HepG2 (cell line): ENCODE results near the gene ACAP3. TPM values are rescaled to one million over a fixed set of nuclear protein-coding genes. Genes with fewer than 3 reads are reported as not detected.

Experiments used
- ATAC-seq: fragments of 200-7000 bp; cut with Tn5 transposase; 3 replicates; pipeline ENCODE4 v1.9.1; 2020; ENCODE audit warnings: mild to moderate bottlenecking, moderate library complexity
- BruUV-seq: library from RNA; stranded (reverse); fragments of 400-500 nt; replicated peaks from 2 replicates; lab custom pipeline; 2021; lab: Mats Ljungman, UMichigan
- CTCF ChIA-PET: fragments of 300-600 bp; formaldehyde crosslinking; extraction: SDS; loops from one replicate; lab custom pipeline; 2021; ENCODE audit warnings: low total read pairs, inconsistent platforms, low intra/inter-chr PET ratio; lab: Yijun Ruan, JAX
- POLR2A ChIA-PET: fragments of 350-600 bp; sonication (Branson Sonifier 250); formaldehyde crosslinking; loops from one replicate; lab custom pipeline; 2020; ENCODE audit warnings: antibody characterized with exemption, inconsistent platforms; lab: Yijun Ruan, JAX
- DNase-seq: peaks from one replicate; pipeline ENCODE4 v3.0.0-alpha.2; 2015; ENCODE audit warnings: low spot score
- FAIRE-seq: peaks from 3 replicates; lab custom pipeline; 2011; peaks lifted over from hg19 to GRCh38; lab: Jason Lieb, UNC
- H2AFZ ChIP-seq: one replicate; pipeline ENCODE4 v1.6.1; 2011; ENCODE audit warnings: low read length, inconsistent platforms
- H3K27ac ChIP-seq: fragments of 300-600 bp; 3 replicates; pipeline ENCODE4 v1.8.0; 2011; ENCODE audit warnings: mixed run types, mild to moderate bottlenecking, mixed read lengths, low read length, inconsistent platforms; ENCODE audit not compliant: insufficient read depth; ENCODE audit errors: extremely low read length
- H3K27me3 ChIP-seq, 2 experiments: fragments of 200-600 bp in 1 of 2; 2 replicates in 1 of 2; 3 replicates in 1 of 2; pipeline versions ENCODE4 v1.6.0 to v1.8.0; 2011; ENCODE audit warnings: low read length in 2 of 2, mild to moderate bottlenecking in 2 of 2, moderate library complexity in 2 of 2, inconsistent platforms in 1 of 2; ENCODE audit not compliant: insufficient read depth in 2 of 2, control insufficient read depth in 1 of 2
- H3K36me3 ChIP-seq, 2 experiments: fragments of 200-600 bp in 1 of 2; replicated peaks in 1 of 2; 2 replicates in 1 of 2; 3 replicates in 1 of 2; pipeline versions ENCODE4 v1.5.1 to v1.8.0; 2011; ENCODE audit warnings: low read length in 2 of 2, inconsistent platforms in 1 of 2; ENCODE audit not compliant: insufficient read depth in 2 of 2, control insufficient read depth in 1 of 2
- H3K4me1 ChIP-seq: 2 replicates; pipeline ENCODE4 v1.5.1; 2012; ENCODE audit warnings: low read length, inconsistent platforms; ENCODE audit not compliant: insufficient read depth
- H3K4me2 ChIP-seq: 2 replicates; pipeline ENCODE4 v1.6.0; 2011; ENCODE audit warnings: low read depth, low read length, inconsistent platforms
- H3K4me3 ChIP-seq, 3 experiments: fragments of 200-600 bp in 1 of 3; sonication (generic), shearing (Covaris generic) in 1 of 3; replicated peaks in 1 of 3; 2 replicates each; pipeline ENCODE4 v1.5.1; 2011 to 2016; ENCODE audit warnings: low read length in 3 of 3, inconsistent platforms in 2 of 3, low read depth in 2 of 3, mild to moderate bottlenecking in 2 of 3, control low read depth in 1 of 3, mixed read lengths in 1 of 3; ENCODE audit not compliant: insufficient read depth in 1 of 3
- H3K79me2 ChIP-seq: one replicate; pipeline ENCODE4 v1.6.1; 2011; ENCODE audit warnings: low read length, inconsistent platforms; ENCODE audit not compliant: insufficient read depth
- H3K9ac ChIP-seq: 2 replicates; pipeline ENCODE4 v1.6.0; 2011; ENCODE audit warnings: mild to moderate bottlenecking, low read depth, low read length, inconsistent platforms; ENCODE audit not compliant: insufficient read depth
- H3K9me3 ChIP-seq: 2 replicates; pipeline ENCODE4 v1.5.1; 2012; ENCODE audit warnings: mild to moderate bottlenecking, low read length
- H4K20me1 ChIP-seq: 2 replicates; pipeline ENCODE4 v1.6.0; 2011; ENCODE audit warnings: inconsistent platforms, mild to moderate bottlenecking, low read length, moderate library complexity; ENCODE audit not compliant: insufficient read depth
- HNRNPLL ChIP-seq: fragments of 200-400 bp; formaldehyde crosslinking; IDR thresholded peaks from 2 replicates; pipeline ENCODE4 v1.6.1; 2017; ENCODE audit warnings: mild to moderate bottlenecking, low read depth, low read length; ENCODE audit not compliant: poor library complexity, severe bottlenecking
- HOXA3 ChIP-seq: sonication (generic); formaldehyde crosslinking; IDR thresholded peaks from 2 replicates; pipeline ENCODE4 v1.5.0; 2020; ENCODE audit warnings: missing genetic modification reagents
- PAX8 ChIP-seq: sonication (generic); formaldehyde crosslinking; IDR thresholded peaks from 2 replicates; pipeline ENCODE4 v1.8.0; 2022; ENCODE audit warnings: mild to moderate bottlenecking, missing genetic modification reagents, borderline replicate concordance
- RARG ChIP-seq: sonication (generic); formaldehyde crosslinking; IDR thresholded peaks from 2 replicates; pipeline ENCODE4 v1.4.0; 2020; ENCODE audit warnings: low read depth, mild to moderate bottlenecking, missing genetic modification reagents
- ZBTB33 ChIP-seq: sonication (generic); formaldehyde crosslinking; IDR thresholded peaks from 2 replicates; pipeline ENCODE4 v1.4.0; 2020; ENCODE audit warnings: missing genetic modification reagents
- ZBTB38 ChIP-seq: sonication (generic); formaldehyde crosslinking; IDR thresholded peaks from 2 replicates; pipeline ENCODE4 v1.5.1; 2020; ENCODE audit warnings: mild to moderate bottlenecking, missing genetic modification reagents
- ZNF263 ChIP-seq: sonication (generic); formaldehyde crosslinking; IDR thresholded peaks from 2 replicates; pipeline ENCODE4 v1.4.0; 2020; ENCODE audit warnings: missing genetic modification reagents
- ZNF501 ChIP-seq: sonication (generic); formaldehyde crosslinking; IDR thresholded peaks from 2 replicates; pipeline ENCODE4 v1.5.1; 2020; ENCODE audit warnings: mild to moderate bottlenecking, moderate library complexity, missing genetic modification reagents
- ZNF687 ChIP-seq: sonication (generic); formaldehyde crosslinking; IDR thresholded peaks from 2 replicates; pipeline ENCODE4 v1.5.1; 2020; ENCODE audit warnings: mild to moderate bottlenecking, missing genetic modification reagents, moderate library complexity
- WGBS: methylation state at CpG from one replicate; pipeline ENCODE4 v1.1.6; 2017; ENCODE audit warnings: low lambda C conversion rate; 5-methylcytosine and 5-hydroxymethylcytosine counted together
- in situ Hi-C: cut with HindIII; loops from 2 replicates; pipeline ENCODE4 v1.10.0; 2017; ENCODE audit warnings: low pct_unique_long_range_greater_than_20kb; ENCODE audit not compliant: extremely low pct_ligation_motif_present
- intact Hi-C: fragments of 100-400 bp; cut with micrococcal nuclease; formaldehyde crosslinking; loops from one replicate; pipeline ENCODE4 v1.10.0; 2022; ENCODE audit not compliant: unreplicated experiment
- polyA plus RNA-seq, 8 experiments: library from polyadenylated mRNA; depleted of rRNA in 3 of 8; stranded (reverse) in 7 of 8; unstranded in 1 of 8; fragments of >200 nt; fragmentation: Illumina TruSeq in 4 of 8; extraction: Trizol in 4 of 8; gene quantifications; 2 replicates each; pipeline versions ENCODE4 v1.2.1 to v1.2.3, GENCODE V29; 2011 to 2016; ENCODE audit warnings: low read depth in 4 of 8, missing spikeins in 1 of 8, mixed read lengths in 1 of 8; ENCODE audit not compliant: insufficient read depth in 1 of 8
- total RNA-seq, 5 experiments: library from RNA; depleted of rRNA; stranded (reverse); fragments of >200 nt; fragmentation: Illumina TruSeq; extraction: Trizol; gene quantifications; 2 replicates each; pipeline ENCODE4 v1.2.3, GENCODE V29; 2016; ENCODE audit warnings: low read depth in 1 of 5
- TF ChIP-seq, protein P1 (sequence below): sonication (generic); formaldehyde crosslinking; IDR thresholded peaks from 2 replicates; pipeline ENCODE4 v1.4.0; 2020; ENCODE audit warnings: missing genetic modification reagents

The ACAP3 gene
- total and polyA plus RNA-seq, 2 of the 13 experiments (the other 11 are each of a cell fraction or from before 2014, with no cell fraction given), result 29.4 to 50.8 TPM

DNA sequence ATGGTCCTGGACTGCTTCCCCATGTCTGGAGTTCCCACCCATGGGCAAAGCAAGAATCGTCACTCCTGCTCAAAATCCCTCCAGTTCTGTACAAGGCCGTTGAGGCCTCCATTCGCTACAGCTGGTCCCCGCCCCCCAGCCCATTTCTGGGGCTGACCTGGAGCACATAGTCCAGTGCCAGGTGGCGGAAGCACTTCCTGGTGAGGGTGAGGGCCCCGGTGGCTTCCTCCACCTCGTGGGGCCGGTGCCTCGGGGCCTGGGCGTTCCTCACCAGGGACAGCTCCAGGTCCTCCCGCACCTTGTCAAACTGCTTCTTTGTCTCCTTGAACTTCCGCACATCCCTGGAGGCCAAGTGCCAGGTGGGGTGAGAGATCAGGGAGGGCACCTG is 7.4 kb downstream of the ACAP3 start:
- TF ChIP-seq ZNF501 (CRISPR knock-in tag) (no peak), ZBTB33 (0 out of 2 replicates have a peak, but pooled peaks have one; percentile 5), ZNF687 (CRISPR knock-in tag) (peak; percentile 34; the same call in 1 of the 2 replicates), HNRNPLL (peak; percentile 9), ZNF263 (CRISPR knock-in tag) (peak; percentile 44; the same call in 1 of the 2 replicates), HOXA3 (0 out of 2 replicates have a peak, but pooled peaks have one; percentile 1), RARG (CRISPR knock-in tag) (no peak), ZBTB38 (CRISPR knock-in tag) (0 out of 2 replicates have a peak, but pooled peaks have one; percentile 67), PAX8 (CRISPR knock-in tag) (no peak)
- TF ChIP-seq, protein P1, sequence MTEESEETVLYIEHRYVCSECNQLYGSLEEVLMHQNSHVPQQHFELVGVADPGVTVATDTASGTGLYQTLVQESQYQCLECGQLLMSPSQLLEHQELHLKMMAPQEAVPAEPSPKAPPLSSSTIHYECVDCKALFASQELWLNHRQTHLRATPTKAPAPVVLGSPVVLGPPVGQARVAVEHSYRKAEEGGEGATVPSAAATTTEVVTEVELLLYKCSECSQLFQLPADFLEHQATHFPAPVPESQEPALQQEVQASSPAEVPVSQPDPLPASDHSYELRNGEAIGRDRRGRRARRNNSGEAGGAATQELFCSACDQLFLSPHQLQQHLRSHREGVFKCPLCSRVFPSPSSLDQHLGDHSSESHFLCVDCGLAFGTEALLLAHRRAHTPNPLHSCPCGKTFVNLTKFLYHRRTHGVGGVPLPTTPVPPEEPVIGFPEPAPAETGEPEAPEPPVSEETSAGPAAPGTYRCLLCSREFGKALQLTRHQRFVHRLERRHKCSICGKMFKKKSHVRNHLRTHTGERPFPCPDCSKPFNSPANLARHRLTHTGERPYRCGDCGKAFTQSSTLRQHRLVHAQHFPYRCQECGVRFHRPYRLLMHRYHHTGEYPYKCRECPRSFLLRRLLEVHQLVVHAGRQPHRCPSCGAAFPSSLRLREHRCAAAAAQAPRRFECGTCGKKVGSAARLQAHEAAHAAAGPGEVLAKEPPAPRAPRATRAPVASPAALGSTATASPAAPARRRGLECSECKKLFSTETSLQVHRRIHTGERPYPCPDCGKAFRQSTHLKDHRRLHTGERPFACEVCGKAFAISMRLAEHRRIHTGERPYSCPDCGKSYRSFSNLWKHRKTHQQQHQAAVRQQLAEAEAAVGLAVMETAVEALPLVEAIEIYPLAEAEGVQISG, result peak; percentile 13; the same call in 1 of the 2 replicates
- TF ChIP-seq, all 625 proteins: peak for 7
- Histone ChIP-seq H3K4me3 (no peak overlapping the region), H3K4me1 (peaks cover 19% of the 10 kb centered on the region), H3K27me3 (no peaks in the 10 kb centered on the region; a peak in 1 of 5 replicates), H3K9ac (no peak overlapping the region), H4K20me1 (no peaks in the 10 kb centered on the region), H3K9me3 (no peaks in the 10 kb centered on the region), H3K36me3 (no peaks in the 10 kb centered on the region), H3K4me2 (no peak overlapping the region), H2AFZ (no peak overlapping the region), H3K79me2 (peaks cover 2% of the 10 kb centered on the region), H3K27ac (no peak overlapping the region)
- 87% methylated on average over 9 of the region's 12 CpGs for WGBS
- TSS peak; percentile 44 for BruUV-seq
- no peak for FAIRE-seq
- POLR2A ChIA-PET, result no interaction called here
- in situ Hi-C loops (no loop called here), intact Hi-C loops (no loop called here)
- CTCF ChIA-PET, result no interaction called here
- no peak for DNase-seq
- ATAC-seq, result no peak
